LNCaP clone FGC (cell line): ENCODE results near the gene FLRT2.

Source experiments
- DNase-seq: peaks from one replicate; pipeline ENCODE4 v3.0.0-alpha.2; 2011; ENCODE audit warnings: low read depth
- H3K4me3 ChIP-seq: 2 replicates; pipeline ENCODE4 v1.5.1; 2011; ENCODE audit warnings: mild to moderate bottlenecking, low read depth, low read length, control low read depth
- TF ChIP-seq, protein P1 (sequence below): IDR thresholded peaks from 2 replicates; pipeline ENCODE4 v1.5.1; 2012; ENCODE audit warnings: mild to moderate bottlenecking; ENCODE audit not compliant: control insufficient read depth, insufficient read depth; ENCODE audit errors: extremely low read depth

FLRT2 gene

DNA sequence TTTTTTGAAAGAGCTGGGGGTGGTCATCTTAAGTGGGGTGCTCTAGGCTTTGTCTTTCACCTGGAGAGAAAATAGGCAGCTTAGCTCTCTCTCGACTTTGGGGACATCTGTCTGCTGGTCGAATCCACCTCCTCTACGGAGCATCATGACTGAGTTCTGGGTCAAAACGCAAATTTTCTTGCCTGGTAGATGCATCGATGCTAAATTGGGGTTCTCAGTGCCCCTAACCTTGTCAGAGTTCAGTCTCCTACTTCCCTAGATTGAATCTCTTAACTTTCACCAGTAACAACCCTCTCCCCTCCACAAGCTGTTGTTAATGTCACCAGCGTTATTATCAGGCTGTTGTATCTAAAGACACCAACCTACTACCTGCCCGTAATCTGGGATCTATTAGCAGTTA, 682 bp downstream of the FLRT2 start:
- TF ChIP-seq, protein P1, sequence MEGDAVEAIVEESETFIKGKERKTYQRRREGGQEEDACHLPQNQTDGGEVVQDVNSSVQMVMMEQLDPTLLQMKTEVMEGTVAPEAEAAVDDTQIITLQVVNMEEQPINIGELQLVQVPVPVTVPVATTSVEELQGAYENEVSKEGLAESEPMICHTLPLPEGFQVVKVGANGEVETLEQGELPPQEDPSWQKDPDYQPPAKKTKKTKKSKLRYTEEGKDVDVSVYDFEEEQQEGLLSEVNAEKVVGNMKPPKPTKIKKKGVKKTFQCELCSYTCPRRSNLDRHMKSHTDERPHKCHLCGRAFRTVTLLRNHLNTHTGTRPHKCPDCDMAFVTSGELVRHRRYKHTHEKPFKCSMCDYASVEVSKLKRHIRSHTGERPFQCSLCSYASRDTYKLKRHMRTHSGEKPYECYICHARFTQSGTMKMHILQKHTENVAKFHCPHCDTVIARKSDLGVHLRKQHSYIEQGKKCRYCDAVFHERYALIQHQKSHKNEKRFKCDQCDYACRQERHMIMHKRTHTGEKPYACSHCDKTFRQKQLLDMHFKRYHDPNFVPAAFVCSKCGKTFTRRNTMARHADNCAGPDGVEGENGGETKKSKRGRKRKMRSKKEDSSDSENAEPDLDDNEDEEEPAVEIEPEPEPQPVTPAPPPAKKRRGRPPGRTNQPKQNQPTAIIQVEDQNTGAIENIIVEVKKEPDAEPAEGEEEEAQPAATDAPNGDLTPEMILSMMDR, result no peak
- H3K4me3 ChIP-seq, result no peak overlapping the region
- no peak for DNase-seq

DNA sequence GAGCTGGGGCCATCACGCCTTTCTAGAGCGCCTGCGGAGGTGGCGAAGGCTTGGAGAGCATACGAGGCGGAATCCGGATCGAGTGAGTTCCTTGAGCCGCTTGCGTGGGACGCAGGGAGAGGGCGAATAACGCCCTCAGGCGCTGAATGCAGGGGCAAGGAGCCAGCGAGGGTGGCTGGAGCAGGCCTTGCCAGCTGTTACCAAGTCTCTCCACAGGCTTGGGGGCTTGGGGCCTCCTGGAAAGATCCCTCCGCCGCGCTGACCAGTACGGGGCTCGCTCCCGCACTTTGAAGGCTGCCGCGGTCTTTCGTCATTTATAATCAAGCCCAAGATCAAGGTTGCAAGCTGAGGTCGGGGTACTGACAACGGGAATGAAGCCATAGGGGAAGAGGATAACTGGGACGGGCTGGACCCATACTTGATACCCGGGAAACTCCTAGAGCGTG, 1.2 kb downstream of the FLRT2 start:
- TF ChIP-seq, protein P1, result no peak
- no peak overlapping the region for H3K4me3 ChIP-seq
- no peak for DNase-seq

DNA sequence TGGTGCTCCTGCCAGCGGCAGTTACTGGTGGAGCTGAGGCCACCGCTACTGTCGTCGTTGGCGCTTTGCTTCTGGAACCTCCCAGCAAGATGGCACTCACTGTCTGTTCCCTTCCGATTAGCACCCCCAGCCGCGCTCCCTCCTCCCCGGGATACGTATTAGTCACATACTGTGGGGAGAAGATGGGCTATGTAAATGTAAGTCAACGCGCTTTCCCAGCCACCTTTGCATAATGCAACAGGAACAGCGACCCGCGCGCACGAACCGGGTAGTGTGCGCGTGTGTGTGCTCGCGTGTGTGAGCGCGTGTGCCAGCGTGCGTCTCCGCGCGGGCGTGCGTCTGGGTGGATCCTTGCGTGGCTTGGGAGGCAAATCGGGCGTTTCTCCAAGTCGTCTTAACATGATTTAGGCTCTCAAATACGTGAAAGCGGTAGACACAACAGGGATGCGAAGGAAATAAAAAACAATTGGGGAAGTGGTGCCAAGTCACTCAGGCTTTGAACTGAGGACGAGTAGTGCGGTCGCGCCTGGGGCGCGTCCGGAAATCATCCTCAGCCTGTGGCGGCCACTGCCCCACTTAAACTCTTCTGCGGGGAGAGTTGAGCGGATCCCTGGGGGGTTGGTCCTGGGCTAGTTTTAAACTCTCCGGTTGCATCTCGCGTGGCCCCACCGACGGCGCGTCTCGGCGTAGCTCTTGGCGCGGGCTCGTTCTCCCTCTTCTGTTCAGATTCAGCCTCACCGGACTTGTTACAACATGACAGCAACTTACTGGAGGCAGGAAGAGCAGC, 1.8 kb downstream of the FLRT2 start:
- TF ChIP-seq, protein P1, result no peak
- no peak for DNase-seq
- no peak overlapping the region for H3K4me3 ChIP-seq

DNA sequence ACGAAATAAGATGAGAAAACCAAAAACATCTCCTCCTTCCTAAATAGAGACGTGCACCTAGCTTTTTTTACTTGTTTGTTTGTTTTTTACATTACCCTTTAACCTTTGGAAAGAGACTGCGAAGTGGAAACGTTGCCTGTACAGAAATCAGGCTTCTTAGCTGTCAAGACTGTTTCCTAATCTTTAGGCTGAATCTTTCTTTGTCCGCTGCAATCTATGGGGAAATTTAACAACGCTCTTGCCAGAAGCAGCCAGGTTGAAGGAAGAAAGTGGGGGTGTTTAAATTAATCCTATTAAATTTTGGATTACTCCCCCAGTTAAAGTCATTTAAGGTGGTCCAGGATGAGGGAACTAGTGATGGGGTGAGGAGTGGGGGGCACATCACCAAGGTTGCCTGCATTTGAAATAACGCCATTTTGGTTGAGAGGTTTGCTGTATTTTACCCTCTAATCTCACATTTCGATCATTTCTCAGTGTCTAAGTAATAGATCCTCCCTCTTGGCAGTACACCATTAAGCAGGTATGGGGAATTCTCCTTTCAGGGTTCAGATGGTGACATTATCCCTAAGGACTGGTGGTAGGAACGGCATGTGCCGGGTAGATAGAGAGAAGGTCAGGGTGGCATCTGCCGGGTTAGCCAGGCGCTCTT, 2.6 kb downstream of the FLRT2 start:
- no peak for DNase-seq
- TF ChIP-seq, protein P1, result no peak
- no peak overlapping the region for H3K4me3 ChIP-seq

DNA sequence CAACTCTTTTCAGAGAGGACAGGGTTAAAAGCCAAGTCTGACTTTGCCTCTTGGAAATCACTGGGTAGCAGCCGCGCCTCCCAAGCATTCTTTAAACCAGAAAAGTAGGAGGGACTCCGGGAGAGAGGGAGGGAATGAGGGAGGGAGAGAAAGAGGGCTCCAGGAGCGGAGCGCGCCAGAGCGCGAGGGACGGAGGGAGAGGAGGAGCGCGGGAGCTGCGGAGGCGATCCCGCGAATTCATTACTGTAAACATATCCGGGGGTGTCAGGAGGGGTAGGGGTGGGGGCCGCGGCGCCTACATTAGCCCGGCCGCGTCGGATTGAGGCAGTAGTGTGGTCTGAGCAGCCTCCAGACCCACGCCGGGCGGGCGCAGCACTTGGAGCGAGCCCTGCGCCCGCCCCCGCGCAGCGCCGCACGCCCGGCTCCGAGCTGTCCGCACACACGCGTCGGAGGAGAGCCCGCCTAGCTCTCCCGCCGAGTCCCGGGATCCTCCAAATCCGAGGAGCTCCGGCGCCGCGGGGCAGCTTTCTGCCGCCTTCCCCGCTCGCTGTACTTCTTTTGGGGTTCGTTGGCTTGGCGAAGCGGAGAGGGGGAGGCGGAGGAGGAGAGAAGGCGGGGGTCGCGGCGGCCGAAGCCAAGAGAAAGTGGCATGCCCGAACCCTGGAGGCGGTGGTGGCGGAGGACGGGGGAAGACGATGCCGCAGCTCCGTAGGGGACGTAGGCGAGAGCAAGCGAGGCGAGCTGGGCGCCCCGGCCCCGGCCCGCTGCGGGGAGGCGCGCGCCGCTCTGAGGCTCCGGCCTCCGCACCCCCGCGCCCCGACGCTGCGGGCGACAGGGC, 3.3 kb downstream of the FLRT2 start:
- TF ChIP-seq, protein P1, result no peak
- peak overlapping the region; percentile 41 for H3K4me3 ChIP-seq
- DNase-seq, result no peak

DNA sequence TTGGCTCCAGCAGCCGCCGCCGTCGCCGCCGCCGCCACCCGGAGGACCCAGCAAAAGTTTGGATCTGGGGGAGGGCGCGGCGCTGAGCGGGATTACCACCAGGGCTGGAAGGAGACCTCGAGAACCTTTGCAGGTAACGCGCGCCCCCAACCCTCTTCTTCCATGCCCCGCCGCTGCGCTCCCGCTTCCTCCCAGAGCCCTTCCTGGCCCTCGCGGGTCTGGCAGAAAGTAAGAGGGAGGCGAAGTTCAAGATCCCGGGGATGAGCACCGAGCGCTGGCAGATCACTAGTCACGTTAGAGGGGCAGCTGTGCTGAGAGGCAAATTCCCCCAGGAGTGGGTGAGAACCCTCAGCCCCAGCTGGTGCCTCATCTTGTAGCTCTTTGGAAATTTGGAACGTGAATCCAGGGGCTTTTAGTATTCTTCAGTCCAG, 3.9 kb downstream of the FLRT2 start:
- TF ChIP-seq, protein P1, result no peak
- no peak for DNase-seq
- H3K4me3 ChIP-seq, result no peak overlapping the region
